Suprapubic skin (tissue), 4 donors: ENCODE data around the gene TPRKB.

Experiments
- EP300 ChIP-seq: sonication (generic); formaldehyde crosslinking; IDR thresholded peaks from one replicate; pipeline ENCODE4 v1.6.1; 2017; ENCODE audit warnings: antibody characterized with exemption
- POLR2A ChIP-seq, 2 donors: fragments of 450-650 bp; IDR thresholded peaks; one replicate each; pipeline ENCODE4 v1.6.1; 2017; ENCODE audit warnings: antibody characterized with exemption in 2 of 2, mild to moderate bottlenecking in 2 of 2, moderate library complexity in 2 of 2
- POLR2AphosphoS5 ChIP-seq, 3 donors: sonication (generic); formaldehyde crosslinking; IDR thresholded peaks; one replicate each; pipeline ENCODE4 v1.6.1; 2017; ENCODE audit warnings: antibody characterized with exemption in 3 of 3
- TF ChIP-seq, protein P1 (sequence below), 2 donors: fragments of 200-600 bp in 1 of 2; fragments of 450-650 bp in 1 of 2; sonication (generic) in 1 of 2; IDR thresholded peaks; one replicate each; pipeline ENCODE4 v1.5.1; 2016 to 2019; ENCODE audit warnings: antibody characterized with exemption in 2 of 2, mild to moderate bottlenecking in 1 of 2, moderate library complexity in 1 of 2

DNA sequence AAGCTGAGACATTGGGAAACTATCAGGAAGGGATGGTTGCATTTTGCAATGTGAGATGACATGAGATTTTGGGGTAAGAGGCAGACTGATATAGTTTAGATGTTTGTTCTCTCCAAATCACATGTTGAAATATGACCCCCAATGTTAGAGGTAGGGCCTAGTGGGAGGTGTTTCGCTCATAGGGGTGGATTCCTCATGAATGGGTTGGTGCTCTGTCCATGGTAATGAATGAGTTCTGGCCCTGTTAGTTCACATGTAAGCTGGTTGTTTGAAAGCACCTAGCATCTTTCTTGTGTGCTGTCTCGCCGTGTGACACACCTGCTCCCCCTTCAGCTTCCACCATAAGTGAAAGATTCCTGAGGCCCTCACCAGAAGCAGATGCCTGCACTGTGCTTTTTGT lies 37.7 kb downstream of the TPRKB start:
- no peak for TF ChIP-seq POLR2A (IDR thresholded peaks at IDR 0.05)
- TF ChIP-seq, protein P1, sequence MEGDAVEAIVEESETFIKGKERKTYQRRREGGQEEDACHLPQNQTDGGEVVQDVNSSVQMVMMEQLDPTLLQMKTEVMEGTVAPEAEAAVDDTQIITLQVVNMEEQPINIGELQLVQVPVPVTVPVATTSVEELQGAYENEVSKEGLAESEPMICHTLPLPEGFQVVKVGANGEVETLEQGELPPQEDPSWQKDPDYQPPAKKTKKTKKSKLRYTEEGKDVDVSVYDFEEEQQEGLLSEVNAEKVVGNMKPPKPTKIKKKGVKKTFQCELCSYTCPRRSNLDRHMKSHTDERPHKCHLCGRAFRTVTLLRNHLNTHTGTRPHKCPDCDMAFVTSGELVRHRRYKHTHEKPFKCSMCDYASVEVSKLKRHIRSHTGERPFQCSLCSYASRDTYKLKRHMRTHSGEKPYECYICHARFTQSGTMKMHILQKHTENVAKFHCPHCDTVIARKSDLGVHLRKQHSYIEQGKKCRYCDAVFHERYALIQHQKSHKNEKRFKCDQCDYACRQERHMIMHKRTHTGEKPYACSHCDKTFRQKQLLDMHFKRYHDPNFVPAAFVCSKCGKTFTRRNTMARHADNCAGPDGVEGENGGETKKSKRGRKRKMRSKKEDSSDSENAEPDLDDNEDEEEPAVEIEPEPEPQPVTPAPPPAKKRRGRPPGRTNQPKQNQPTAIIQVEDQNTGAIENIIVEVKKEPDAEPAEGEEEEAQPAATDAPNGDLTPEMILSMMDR (IDR thresholded peaks at IDR 0.05): no peak
- no peak for TF ChIP-seq EP300
- TF ChIP-seq POLR2AphosphoS5 (IDR thresholded peaks at IDR 0.05): no peak
